Mesendoderm (in vitro differentiated cells): ENCODE data around the gene C1QTNF12.

Source experiments
- DNase-seq: peaks from one replicate; pipeline ENCODE4 v3.0.0; 2013
- H2AK5ac ChIP-seq: 2 replicates; pipeline ENCODE4 v1.6.1; 2013; ENCODE audit warnings: low read length, inconsistent platforms
- H2BK120ac ChIP-seq: 2 replicates; pipeline ENCODE4 v1.6.1; 2013; ENCODE audit warnings: low read depth, mild to moderate bottlenecking, low read length, moderate library complexity, mixed read lengths
- H2BK15ac ChIP-seq: replicated peaks from 2 replicates; pipeline ENCODE4 v1.6.1; 2013; ENCODE audit warnings: low read depth, mild to moderate bottlenecking, moderate library complexity
- H2BK5ac ChIP-seq: 2 replicates; pipeline ENCODE4 v1.6.1; 2013; ENCODE audit warnings: low read length, inconsistent platforms
- H3K18ac ChIP-seq: 2 replicates; pipeline ENCODE4 v1.6.1; 2013; ENCODE audit warnings: mild to moderate bottlenecking, low read length, mixed read lengths
- H3K23ac ChIP-seq: one replicate; pipeline ENCODE4 v1.6.1; 2013; ENCODE audit warnings: low read length
- H3K27ac ChIP-seq: 2 replicates; pipeline ENCODE4 v1.5.1; 2013; ENCODE audit warnings: low read depth, mild to moderate bottlenecking, inconsistent platforms, low read length, moderate library complexity
- H3K27me3 ChIP-seq: 2 replicates; pipeline ENCODE4 v1.6.1; 2013; ENCODE audit warnings: low read length, control low read depth, mild to moderate bottlenecking, inconsistent platforms; ENCODE audit not compliant: insufficient read depth, poor library complexity
- H3K36me3 ChIP-seq: 2 replicates; pipeline ENCODE4 v1.6.1; 2013; ENCODE audit warnings: low read length, inconsistent platforms; ENCODE audit not compliant: control insufficient read depth, insufficient read depth
- H3K4ac ChIP-seq: one replicate; pipeline ENCODE4 v1.6.1; 2013; ENCODE audit warnings: low read depth, mild to moderate bottlenecking, low read length, moderate library complexity
- H3K4me1 ChIP-seq: 2 replicates; pipeline ENCODE4 v1.6.1; 2013; ENCODE audit warnings: low read depth, low read length, inconsistent platforms; ENCODE audit not compliant: control insufficient read depth
- H3K4me2 ChIP-seq: 2 replicates; pipeline ENCODE4 v1.6.1; 2013; ENCODE audit warnings: low read length
- H3K4me3 ChIP-seq: 2 replicates; pipeline ENCODE4 v1.5.1; 2013; ENCODE audit warnings: mild to moderate bottlenecking, low read length
- H3K56ac ChIP-seq: one replicate; pipeline ENCODE4 v1.6.1; 2013; ENCODE audit warnings: low read length
- H3K79me1 ChIP-seq: 2 replicates; pipeline ENCODE4 v1.6.1; 2013; ENCODE audit warnings: low read length, inconsistent platforms
- H3K79me2 ChIP-seq: 2 replicates; pipeline ENCODE4 v1.6.1; 2013; ENCODE audit warnings: mild to moderate bottlenecking, low read length; ENCODE audit not compliant: control insufficient read depth, insufficient read depth
- H3K9ac ChIP-seq: 2 replicates; pipeline ENCODE4 v1.6.1; 2013; ENCODE audit warnings: low read length, inconsistent platforms
- H4K5ac ChIP-seq: one replicate; pipeline ENCODE4 v1.6.1; 2013; ENCODE audit warnings: low read length
- H4K8ac ChIP-seq: one replicate; pipeline ENCODE4 v1.6.1; 2013; ENCODE audit warnings: low read depth, mild to moderate bottlenecking, control low read depth, low read length, moderate library complexity
- WGBS: extraction: QIAGEN DNeasy Blood & Tissue Kit; methylation state at CpG from one replicate; pipeline ENCODE4 v1.1.7; 2013; ENCODE audit warnings: low lambda C conversion rate, missing lambda C conversion rate; ENCODE audit not compliant: insufficient coverage; ENCODE audit errors: extremely low coverage; 5-methylcytosine and 5-hydroxymethylcytosine counted together

The C1QTNF12 gene

GRCh38 chr1:1227386-1227785, 19.1 kb downstream of the C1QTNF12 start:
- Histone ChIP-seq H2AK5ac (no peak overlapping the region), H2BK15ac (no peak overlapping the region), H3K4me1 (peaks cover 3% of the 10 kb centered on the region), H3K9ac (no peak overlapping the region), H3K79me1 (peaks cover 27% of the 10 kb centered on the region), H3K4ac (no peak overlapping the region), H2BK120ac (no peak overlapping the region), H3K56ac (no peak overlapping the region), H3K23ac (no peak overlapping the region), H3K4me3 (no peak overlapping the region), H3K79me2 (peaks cover 26% of the 10 kb centered on the region), H3K4me2 (no peak overlapping the region), H3K18ac (no peak overlapping the region), H3K27me3 (no peaks in the 10 kb centered on the region), H4K5ac (no peak overlapping the region), H3K27ac (no peak overlapping the region), H3K36me3 (peaks cover 4% of the 10 kb centered on the region), H4K8ac (no peak overlapping the region), H2BK5ac (no peak overlapping the region)
- WGBS: no CpG with 5 or more reads among the region's 25 CpGs
- DNase-seq: no peak

- H3K4me3 ChIP-seq: no peak overlapping the region
- no peak overlapping the region for H3K27ac ChIP-seq
- H2BK5ac ChIP-seq: no peak overlapping the region
- no peak overlapping the region for H2AK5ac ChIP-seq
- no peak overlapping the region for H3K56ac ChIP-seq
- no peak overlapping the region for H3K9ac ChIP-seq
- no peaks in the 10 kb centered on the region for H3K27me3 ChIP-seq
- H3K79me1 ChIP-seq: peaks cover 27% of the 10 kb centered on the region
- no peak for DNase-seq
- peaks cover 26% of the 10 kb centered on the region for H3K79me2 ChIP-seq
- H4K5ac ChIP-seq: no peak overlapping the region
- H2BK120ac ChIP-seq: no peak overlapping the region
- H3K4me1 ChIP-seq: peaks cover 3% of the 10 kb centered on the region
- H4K8ac ChIP-seq: no peak overlapping the region
- H3K4ac ChIP-seq: no peak overlapping the region
- H3K36me3 ChIP-seq: peaks cover 4% of the 10 kb centered on the region
- no CpG with 5 or more reads among the region's 44 CpGs for WGBS
- H3K23ac ChIP-seq: no peak overlapping the region
- H3K18ac ChIP-seq: no peak overlapping the region
- H3K4me2 ChIP-seq: no peak overlapping the region
- no peak overlapping the region for H2BK15ac ChIP-seq
Observed at GRCh38 chr1:1226566-1227362, 19.8 kb downstream of the C1QTNF12 start.

GRCh38 chr1:1225913-1226312, 20.6 kb downstream of the C1QTNF12 start:
- Histone ChIP-seq H3K79me1 (peaks cover 23% of the 10 kb centered on the region), H3K36me3 (peaks cover 4% of the 10 kb centered on the region), H3K27ac (no peak overlapping the region), H3K4ac (no peak overlapping the region), H2BK15ac (no peak overlapping the region), H2BK120ac (no peak overlapping the region), H3K79me2 (peaks cover 24% of the 10 kb centered on the region), H3K9ac (no peak overlapping the region), H3K56ac (no peak overlapping the region), H3K18ac (no peak overlapping the region), H3K23ac (no peak overlapping the region), H3K4me3 (no peak overlapping the region), H2AK5ac (no peak overlapping the region), H3K4me2 (no peak overlapping the region), H3K4me1 (peaks cover 3% of the 10 kb centered on the region), H2BK5ac (no peak overlapping the region), H3K27me3 (no peaks in the 10 kb centered on the region), H4K8ac (no peak overlapping the region), H4K5ac (no peak overlapping the region)
- DNase-seq: no peak
- WGBS: no CpG with 5 or more reads among the region's 18 CpGs

GRCh38 chr1:1225238-1225845, 21.2 kb downstream of the C1QTNF12 start:
- Histone ChIP-seq H3K4me3 (no peak overlapping the region), H3K4ac (no peak overlapping the region), H2BK120ac (no peak overlapping the region), H2AK5ac (no peak overlapping the region), H2BK15ac (no peak overlapping the region), H3K18ac (no peak overlapping the region), H3K27ac (no peak overlapping the region), H2BK5ac (no peak overlapping the region), H3K27me3 (no peaks in the 10 kb centered on the region), H3K9ac (no peak overlapping the region), H3K56ac (no peak overlapping the region), H3K36me3 (peaks cover 4% of the 10 kb centered on the region), H3K4me1 (no peaks in the 10 kb centered on the region), H3K4me2 (no peak overlapping the region), H3K79me2 (peaks cover 19% of the 10 kb centered on the region), H4K8ac (no peak overlapping the region), H3K79me1 (peaks cover 19% of the 10 kb centered on the region), H4K5ac (no peak overlapping the region), H3K23ac (no peak overlapping the region)
- DNase-seq: no peak
- no CpG with 5 or more reads among the region's 34 CpGs for WGBS

GRCh38 chr1:1223891-1224290, 22.6 kb downstream of the C1QTNF12 start:
- no peak overlapping the region for H3K4me3 ChIP-seq
- no peak overlapping the region for H2BK120ac ChIP-seq
- no CpG with 5 or more reads among the region's 21 CpGs for WGBS
- DNase-seq: no peak
- no peak overlapping the region for H4K5ac ChIP-seq
- H4K8ac ChIP-seq: no peak overlapping the region
- H3K36me3 ChIP-seq: peaks cover 4% of the 10 kb centered on the region
- no peak overlapping the region for H3K4ac ChIP-seq
- H3K9ac ChIP-seq: no peak overlapping the region
- H3K4me1 ChIP-seq: no peaks in the 10 kb centered on the region
- H3K27me3 ChIP-seq: no peaks in the 10 kb centered on the region
- no peak overlapping the region for H3K27ac ChIP-seq
- no peak overlapping the region for H3K18ac ChIP-seq
- no peak overlapping the region for H2AK5ac ChIP-seq
- H3K79me1 ChIP-seq: peaks cover 11% of the 10 kb centered on the region
- H3K79me2 ChIP-seq: peaks cover 5% of the 10 kb centered on the region
- H3K56ac ChIP-seq: no peak overlapping the region
- no peak overlapping the region for H3K23ac ChIP-seq
- no peak overlapping the region for H3K4me2 ChIP-seq
- no peak overlapping the region for H2BK5ac ChIP-seq
- H2BK15ac ChIP-seq: no peak overlapping the region
